CD8-positive, alpha-beta memory T cell (primary cell): ENCODE results near the gene TRA2B. TPM values are rescaled to one million over a fixed set of nuclear protein-coding genes. Genes with fewer than 3 reads are reported as not detected.

Experiments used
- CTCF ChIA-PET: fragments of 350-600 bp; sonication (Branson Sonifier 250); formaldehyde crosslinking; loops from one replicate; lab custom pipeline; 2021; ENCODE audit warnings: antibody characterized with exemption; lab: Charles Lee
- POLR2A ChIA-PET: fragments of 350-600 bp; sonication (Branson Sonifier 250); formaldehyde crosslinking; loops from one replicate; lab custom pipeline; 2021; ENCODE audit warnings: antibody characterized with exemption; lab: Charles Lee
- DNase-seq, 5 donors: peaks; one replicate each; pipeline versions ENCODE4 v3.0.0 to v3.0.0-alpha.2; 2020 to 2022; ENCODE audit warnings: mixed read lengths in 1 of 5
- H3K27ac ChIP-seq: one replicate; pipeline ENCODE4 v1.7.0; 2013; ENCODE audit warnings: low read depth, mild to moderate bottlenecking, low read length, moderate library complexity
- H3K27me3 ChIP-seq: 2 replicates; pipeline ENCODE4 v1.7.0; 2013; ENCODE audit warnings: low read length, mild to moderate bottlenecking; ENCODE audit not compliant: insufficient read depth, poor library complexity, severe bottlenecking
- H3K36me3 ChIP-seq: 2 replicates; pipeline ENCODE4 v1.7.0; 2013; ENCODE audit warnings: mild to moderate bottlenecking, low read length, moderate library complexity; ENCODE audit not compliant: insufficient read depth
- H3K4me1 ChIP-seq: 2 replicates; pipeline ENCODE4 v1.7.0; 2013; ENCODE audit warnings: mild to moderate bottlenecking, low read length, moderate library complexity; ENCODE audit not compliant: insufficient read depth
- H3K4me3 ChIP-seq: 2 replicates; pipeline ENCODE4 v1.7.0; 2013; ENCODE audit warnings: mild to moderate bottlenecking, low read length
- H3K9me3 ChIP-seq: 2 replicates; pipeline ENCODE4 v1.7.0; 2013; ENCODE audit warnings: mild to moderate bottlenecking, low read length
- H3K27ac Mint-ChIP-seq, 8 donors: one replicate each; pipeline ENCODE4 v1.8.0; 2020 to 2021; ENCODE audit warnings: mixed read lengths in 8 of 8, mild to moderate bottlenecking in 6 of 8, inconsistent platforms in 3 of 8, moderate library complexity in 3 of 8
- H3K27me3 Mint-ChIP-seq, 2 donors: one replicate each; pipeline ENCODE4 v1.8.0; 2020 to 2021; ENCODE audit warnings: mixed read lengths in 2 of 2, mild to moderate bottlenecking in 1 of 2, moderate library complexity in 1 of 2
- H3K36me3 Mint-ChIP-seq, 3 donors: one replicate each; pipeline ENCODE4 v1.8.0; 2020 to 2021; ENCODE audit warnings: mixed read lengths in 3 of 3, inconsistent platforms in 1 of 3, mild to moderate bottlenecking in 1 of 3
- H3K4me1 Mint-ChIP-seq, 3 donors: one replicate each; pipeline ENCODE4 v1.8.0; 2020 to 2021; ENCODE audit warnings: mixed read lengths in 3 of 3, inconsistent platforms in 1 of 3, mild to moderate bottlenecking in 1 of 3
- H3K4me3 Mint-ChIP-seq, 7 donors: one replicate each; pipeline ENCODE4 v1.8.0; 2020 to 2021; ENCODE audit warnings: mixed read lengths in 7 of 7, mild to moderate bottlenecking in 6 of 7, moderate library complexity in 4 of 7, inconsistent platforms in 2 of 7
- H3K9me3 Mint-ChIP-seq, 5 donors: one replicate each; pipeline ENCODE4 v1.8.0; 2020 to 2022; ENCODE audit warnings: mixed read lengths in 5 of 5, mild to moderate bottlenecking in 3 of 5, moderate library complexity in 2 of 5, inconsistent platforms in 1 of 5
- polyA plus RNA-seq: library from polyadenylated mRNA; unstranded; fragments of 300-500 nt; fragmentation: Illumina TruSeq; gene quantifications from one replicate; pipeline ENCODE4 v1.2.3, GENCODE V29; 2021
- total RNA-seq, 2 experiments: library from RNA; stranded (reverse); gene quantifications; one replicate each; pipeline ENCODE4 v1.2.3, GENCODE V29; 2021

The TRA2B gene
- total and polyA plus RNA-seq, 3 experiments from 2014 or later: 181 to 324 (median 305) TPM

DNA sequence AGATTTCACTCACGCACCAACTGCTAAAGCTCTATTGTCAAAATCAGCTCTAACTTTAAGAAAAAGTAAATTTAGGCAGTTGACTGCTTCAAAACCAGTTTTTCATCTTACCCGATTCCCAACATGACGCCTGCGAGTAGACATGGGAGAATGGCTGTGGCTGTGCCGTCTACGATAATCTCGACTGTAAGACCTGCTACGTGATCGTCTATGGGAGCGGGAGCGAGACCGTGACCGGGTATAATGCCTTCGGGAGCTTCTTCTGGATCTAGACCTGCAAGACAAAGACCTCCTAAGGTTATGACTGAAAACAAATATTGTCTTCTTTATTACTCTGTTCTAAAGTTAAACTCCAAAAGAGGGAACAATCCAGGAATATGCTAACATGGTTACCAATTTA lies 12.5 kb downstream of the TRA2B start:
- H3K4me1 Mint-ChIP-seq: peaks cover 68 to 84% (median 75%) of the 10 kb centered on the region in 3 donors
- Histone ChIP-seq H3K27ac (no peak overlapping the region), H3K36me3 (peaks cover 76% of the 10 kb centered on the region), H3K4me1 (peaks cover 46% of the 10 kb centered on the region), H3K9me3 (no peaks in the 10 kb centered on the region), H3K4me3 (no peak overlapping the region), H3K27me3 (no peaks in the 10 kb centered on the region)
- peak overlapping the region in 6 of 8 donors; percentile 19 to 90 (median 40) for H3K27ac Mint-ChIP-seq
- no peaks in the 10 kb centered on the region for H3K27me3 Mint-ChIP-seq
- ChIA-PET POLR2A (interaction anchor here (3.0 kb wide), 1 partner anchor 12 kb away, joined by 15 read pairs; the partner anchor contains the start of gene TRA2B), CTCF (interaction anchor here (1.5 to 6.0 kb wide), 3 partner anchors 11 to 18 kb away, joined by 4 to 38 read pairs (median 25); partner anchors contain the start of gene TRA2B)
- no peaks in the 10 kb centered on the region for H3K9me3 Mint-ChIP-seq
- peaks cover 17 to 96% (median 30%) of the 10 kb centered on the region in 3 donors for H3K36me3 Mint-ChIP-seq
- DNase-seq: no peak
- peak overlapping the region in 5 of 7 donors; percentile 16 to 48 (median 36) for H3K4me3 Mint-ChIP-seq

DNA sequence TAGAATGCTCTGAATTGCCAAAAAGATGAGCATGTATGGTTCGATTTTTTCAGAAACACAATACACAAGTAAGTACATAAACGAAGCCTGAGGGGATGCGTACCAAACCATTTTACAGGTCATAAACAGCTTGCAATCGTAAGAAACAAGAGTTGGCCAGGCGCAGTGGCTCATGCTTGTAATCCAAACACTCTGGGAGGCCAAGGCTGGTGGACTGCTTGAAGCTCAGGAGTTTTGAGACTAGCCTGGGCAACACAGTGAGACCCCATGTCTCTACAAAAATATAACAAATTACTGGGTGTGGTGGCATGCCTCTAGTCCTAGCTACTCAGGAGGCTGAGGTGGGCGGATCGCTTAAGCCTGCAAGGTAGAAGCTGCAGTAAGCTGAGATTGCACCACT lies 13.4 kb downstream of the TRA2B start:
- H3K27ac ChIP-seq: no peak overlapping the region
- POLR2A ChIA-PET: interaction anchor here (3.0 kb wide), 1 partner anchor 13 kb away, joined by 15 read pairs; the partner anchor contains the start of gene TRA2B
- peaks cover 21 to 96% (median 32%) of the 10 kb centered on the region in 3 donors for H3K36me3 Mint-ChIP-seq

DNA sequence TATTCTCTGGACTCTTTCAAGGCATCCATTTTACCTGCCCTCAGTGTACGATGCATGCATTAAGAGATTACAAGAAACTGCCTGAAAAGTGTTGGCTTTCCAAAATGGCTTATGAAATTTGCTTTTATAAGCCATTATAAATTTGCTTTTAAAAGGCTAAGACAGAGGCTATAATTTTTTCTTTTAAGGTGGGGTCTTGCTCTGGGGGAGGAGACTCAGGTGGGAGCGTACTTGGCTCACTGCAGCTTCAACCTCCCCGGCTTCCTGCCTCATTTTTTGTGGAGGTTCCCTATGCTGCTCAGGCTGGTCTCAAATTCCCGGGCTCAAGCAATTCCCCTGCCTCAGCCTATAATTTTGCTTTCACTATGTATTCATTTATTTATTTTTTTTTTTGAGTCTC lies 17.6 kb downstream of the TRA2B start:
- ChIA-PET CTCF (no interaction called here), POLR2A (no interaction called here)
- H3K36me3 Mint-ChIP-seq: peaks cover 28 to 98% (median 30%) of the 10 kb centered on the region in 3 donors
- H3K4me1 ChIP-seq: no peaks in the 10 kb centered on the region
- no peaks in the 10 kb centered on the region for H3K9me3 Mint-ChIP-seq
- no peak for DNase-seq
- H3K4me3 Mint-ChIP-seq: no peak overlapping the region
- no peaks in the 10 kb centered on the region for H3K27me3 Mint-ChIP-seq
- H3K4me3 ChIP-seq: no peak overlapping the region
- H3K36me3 ChIP-seq: peaks cover 90% of the 10 kb centered on the region
- H3K27ac ChIP-seq: no peak overlapping the region
- H3K27me3 ChIP-seq: no peaks in the 10 kb centered on the region
- H3K27ac Mint-ChIP-seq: peak overlapping the region in 2 of 8 donors; percentile 60 to 72
- no peaks in the 10 kb centered on the region for H3K9me3 ChIP-seq
- H3K4me1 Mint-ChIP-seq: peaks cover 21 to 37% (median 23%) of the 10 kb centered on the region in 3 donors

More for the DNA sequence above, 13.4 kb downstream of the TRA2B start:
- Histone ChIP-seq H3K27me3 (no peaks in the 10 kb centered on the region), H3K9me3 (no peaks in the 10 kb centered on the region), H3K36me3 (peaks cover 76% of the 10 kb centered on the region), H3K4me3 (no peak overlapping the region), H3K4me1 (peaks cover 36% of the 10 kb centered on the region)
- no peaks in the 10 kb centered on the region for H3K9me3 Mint-ChIP-seq
- CTCF ChIA-PET: interaction anchor here (4.7 to 6.0 kb wide), 2 partner anchors 12 to 19 kb away, joined by 25 to 38 read pairs; partner anchors contain the start of gene TRA2B
- H3K27me3 Mint-ChIP-seq: no peaks in the 10 kb centered on the region
- DNase-seq: no peak
- H3K4me1 Mint-ChIP-seq: peaks cover 58 to 74% (median 65%) of the 10 kb centered on the region in 3 donors
- H3K4me3 Mint-ChIP-seq: peak overlapping the region in 1 of 7 donors; percentile 28
- H3K27ac Mint-ChIP-seq: peak overlapping the region in 4 of 8 donors; percentile 19 to 75 (median 34)

GRCh38 chr3:185916042-185916833 lies 21.6 kb downstream of the TRA2B start:
- peaks cover 12 to 79% (median 19%) of the 10 kb centered on the region in 3 donors for H3K36me3 Mint-ChIP-seq
- H3K36me3 ChIP-seq: peaks cover 50% of the 10 kb centered on the region
- H3K9me3 ChIP-seq: no peaks in the 10 kb centered on the region
- peaks cover 1 to 5% (median 1%) of the 10 kb centered on the region in 3 donors for H3K4me1 Mint-ChIP-seq
- H3K9me3 Mint-ChIP-seq: no peaks in the 10 kb centered on the region
- H3K4me3 Mint-ChIP-seq: no peak overlapping the region
- no peak for DNase-seq
- no peak overlapping the region for H3K27ac ChIP-seq
- peak overlapping the region in 3 of 8 donors; percentile 4 to 76 (median 71) for H3K27ac Mint-ChIP-seq
- ChIA-PET POLR2A (no interaction called here), CTCF (no interaction called here)
- no peaks in the 10 kb centered on the region for H3K27me3 Mint-ChIP-seq
- no peaks in the 10 kb centered on the region for H3K27me3 ChIP-seq
- H3K4me3 ChIP-seq: no peak overlapping the region
- H3K4me1 ChIP-seq: no peaks in the 10 kb centered on the region

- H3K36me3 Mint-ChIP-seq: peaks cover 12 to 74% (median 16%) of the 10 kb centered on the region in 3 donors
- H3K27ac Mint-ChIP-seq: peak overlapping the region in 3 of 8 donors; percentile 40 to 71 (median 68)
- peaks cover 1 to 8% (median 5%) of the 10 kb centered on the region in 3 donors for H3K4me1 Mint-ChIP-seq
- no peaks in the 10 kb centered on the region for H3K27me3 Mint-ChIP-seq
- DNase-seq: no peak
- POLR2A ChIA-PET: interaction anchor here (1.3 kb wide), 1 partner anchor 13 kb away, joined by 3 read pairs; no protein-coding TSS in a partner anchor
- Histone ChIP-seq H3K27ac (no peak overlapping the region), H3K4me3 (no peak overlapping the region), H3K27me3 (no peaks in the 10 kb centered on the region), H3K4me1 (no peaks in the 10 kb centered on the region), H3K36me3 (peaks cover 44% of the 10 kb centered on the region), H3K9me3 (no peaks in the 10 kb centered on the region)
- H3K9me3 Mint-ChIP-seq: no peaks in the 10 kb centered on the region
- CTCF ChIA-PET: no interaction called here
- H3K4me3 Mint-ChIP-seq: no peak overlapping the region
These were observed 22.2 kb downstream of the TRA2B start for GRCh38 chr3:185915642-185916041.

DNA sequence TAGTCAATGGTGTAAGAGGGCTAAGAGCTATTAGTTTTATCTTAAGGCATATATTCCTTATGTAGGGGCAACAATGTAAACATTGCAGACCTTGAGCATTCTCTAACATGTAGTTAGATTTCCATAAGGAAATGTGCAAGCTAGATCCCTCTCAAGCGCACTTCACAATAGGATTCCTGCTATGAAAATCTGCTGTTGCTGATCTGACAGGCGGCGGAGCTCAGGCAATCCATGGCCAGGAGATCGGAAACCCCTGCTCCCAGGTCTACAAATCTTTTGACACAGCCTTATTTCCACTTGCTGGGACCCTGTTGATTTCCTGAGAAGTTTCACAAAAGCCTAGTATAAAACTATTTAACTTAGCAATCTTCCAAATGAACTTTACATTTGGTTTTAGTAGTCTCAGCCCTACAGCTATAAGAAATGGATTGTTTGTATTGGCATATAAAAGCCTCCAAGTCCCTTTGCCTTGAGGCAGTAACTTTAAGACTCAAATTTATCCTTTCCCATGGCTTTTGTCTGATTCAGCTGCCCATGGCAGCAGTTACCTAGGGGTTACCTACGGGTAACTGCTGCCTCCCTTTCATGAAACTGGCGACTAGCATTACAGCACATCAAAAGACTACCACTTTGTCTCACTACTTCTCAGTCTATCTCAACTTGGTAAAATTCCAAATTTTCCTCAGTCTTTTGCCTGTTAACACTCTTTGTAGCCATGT lies 22.7 kb downstream of the TRA2B start:
- H3K4me3 ChIP-seq: no peak overlapping the region
- no peak for DNase-seq
- no peak overlapping the region for H3K27ac ChIP-seq
- Mint-ChIP-seq H3K4me3 (no peak overlapping the region), H3K27me3 (no peaks in the 10 kb centered on the region), H3K9me3 (no peaks in the 10 kb centered on the region), H3K4me1 (peaks cover 6 to 13% (median 10%) of the 10 kb centered on the region in 3 donors), H3K27ac (peak overlapping the region in 2 of 8 donors; percentile 27 to 68), H3K36me3 (peaks cover 12 to 68% (median 15%) of the 10 kb centered on the region in 3 donors)
- H3K27me3 ChIP-seq: no peaks in the 10 kb centered on the region
- ChIA-PET CTCF (no interaction called here), POLR2A (interaction anchor here (1.2 to 1.3 kb wide), 2 partner anchors 14 to 21 kb away, joined by 3 to 6 read pairs; no protein-coding TSS in a partner anchor)
- H3K4me1 ChIP-seq: no peaks in the 10 kb centered on the region
- peaks cover 39% of the 10 kb centered on the region for H3K36me3 ChIP-seq
- H3K9me3 ChIP-seq: no peaks in the 10 kb centered on the region

DNA sequence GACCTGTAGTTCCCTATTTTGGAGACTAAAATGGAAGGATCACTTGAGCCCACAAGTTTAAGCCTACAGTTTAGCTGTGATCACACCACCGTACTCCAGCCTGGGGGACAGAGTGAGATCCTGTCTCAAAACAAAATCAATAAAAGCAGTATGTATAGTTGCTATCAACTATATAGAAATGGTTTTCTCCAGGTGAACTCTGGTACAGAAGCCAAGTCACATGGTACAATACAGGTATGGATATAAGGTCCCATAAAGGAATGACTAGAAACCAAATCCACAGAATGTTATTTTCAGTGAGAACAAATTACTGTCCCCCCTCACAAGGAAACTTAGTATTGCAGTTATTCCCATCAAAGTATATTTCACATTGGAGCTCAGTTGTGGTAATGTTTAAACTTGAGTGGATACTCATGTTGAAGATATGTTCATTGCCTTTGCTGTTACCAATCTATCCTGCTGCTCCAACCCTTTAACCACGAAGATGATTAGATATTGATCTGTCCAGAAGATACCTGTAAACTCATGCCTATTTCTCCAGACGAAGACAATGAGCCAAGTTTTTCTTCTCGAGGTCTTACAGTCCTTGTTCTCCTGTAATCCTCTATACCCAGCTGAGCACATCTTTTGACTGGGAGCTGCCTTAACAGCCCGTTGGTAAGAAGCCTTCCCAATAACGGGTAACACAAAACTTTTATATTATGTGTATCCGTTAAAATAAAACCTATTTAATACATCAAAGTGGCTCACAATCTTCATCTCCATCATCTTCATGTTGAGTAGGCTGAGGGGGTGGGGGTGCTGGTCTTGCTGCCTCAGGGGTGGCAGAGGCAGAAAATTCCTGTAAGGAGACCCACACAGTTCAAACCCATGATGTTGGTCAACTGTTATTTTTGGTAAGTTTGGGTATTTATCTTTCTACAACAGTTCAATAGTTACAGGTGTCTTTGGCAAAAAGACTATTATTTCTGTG lies 24.6 kb downstream of the TRA2B start:
- Mint-ChIP-seq H3K27ac (peak overlapping the region in 6 of 8 donors; percentile 4 to 84 (median 18)), H3K9me3 (no peaks in the 10 kb centered on the region), H3K36me3 (peaks cover 6 to 51% (median 7%) of the 10 kb centered on the region in 3 donors)

More for the DNA sequence above, 24.6 kb downstream of the TRA2B start:
- Mint-ChIP-seq H3K27me3 (no peaks in the 10 kb centered on the region), H3K4me1 (peaks cover 8 to 13% (median 12%) of the 10 kb centered on the region in 3 donors), H3K4me3 (peak overlapping the region in 1 of 7 donors; percentile 1)
- POLR2A ChIA-PET: interaction anchor here (0.6 to 2.0 kb wide), 5 partner anchors 10 to 25 kb away, joined by 3 to 8 read pairs (median 3); no protein-coding TSS in a partner anchor
- DNase-seq: no peak
- Histone ChIP-seq H3K4me1 (no peaks in the 10 kb centered on the region), H3K27me3 (no peaks in the 10 kb centered on the region), H3K36me3 (peaks cover 23% of the 10 kb centered on the region), H3K27ac (no peak overlapping the region), H3K9me3 (no peaks in the 10 kb centered on the region), H3K4me3 (no peak overlapping the region)
- CTCF ChIA-PET: interaction anchor here (0.6 to 1.9 kb wide), 4 partner anchors 8 to 217 kb away, joined by 3 to 5 read pairs (median 4); no protein-coding TSS in a partner anchor
